BJ (cell line): ENCODE data around the gene PTPRU. TPM values are rescaled to one million over a fixed set of nuclear protein-coding genes. Genes with fewer than 3 reads are reported as not detected.

Experiments used
- CTCF ChIA-PET: fragments of 350-600 bp; formaldehyde crosslinking; extraction: SDS; loops from one replicate; lab custom pipeline; 2021; ENCODE audit warnings: antibody characterized with exemption, inconsistent platforms; lab: Yijun Ruan, JAX
- POLR2A ChIA-PET: fragments of 300-600 bp; sonication (Branson Sonifier 250); formaldehyde crosslinking; extraction: SDS; loops from one replicate; lab custom pipeline; 2021; ENCODE audit warnings: antibody characterized with exemption; lab: Charles Lee
- DNase-seq: peaks from one replicate; pipeline ENCODE4 v3.0.0-alpha.2; 2011; ENCODE audit warnings: low read depth
- H3K27me3 ChIP-seq: 2 replicates; pipeline ENCODE4 v1.6.0; 2011; ENCODE audit warnings: low read length; ENCODE audit not compliant: control insufficient read depth, insufficient read depth
- H3K36me3 ChIP-seq: 2 replicates; pipeline ENCODE4 v1.5.1; 2011; ENCODE audit warnings: low read length; ENCODE audit not compliant: control insufficient read depth, insufficient read depth
- H3K4me3 ChIP-seq: 2 replicates; pipeline ENCODE4 v1.5.1; 2011; ENCODE audit warnings: low read depth, mild to moderate bottlenecking, control low read depth, low read length
- CTCF ChIP-seq: IDR thresholded peaks from 2 replicates; pipeline ENCODE4 v1.5.1; 2011; ENCODE audit warnings: low read depth, mild to moderate bottlenecking, control low read depth, inconsistent platforms, low read length, moderate library complexity; ENCODE audit not compliant: insufficient read depth
- polyA plus RNA-seq: library from polyadenylated mRNA; depleted of rRNA; stranded (reverse); fragments of >200 nt; gene quantifications from 2 replicates; pipeline ENCODE4 v1.2.3, GENCODE V29; 2011

Gene PTPRU
- polyA plus RNA-seq, 1 experiment = 19.8 TPM

- H3K36me3 ChIP-seq = no peaks in the 10 kb centered on the region; the same call in 1 of the 2 replicates
- no peak overlapping the region for H3K4me3 ChIP-seq
- CTCF ChIA-PET = interaction anchor here (1.9 kb wide), 1 partner anchor 148 kb away, joined by 4 read pairs; no protein-coding TSS in a partner anchor
- no peak for DNase-seq
- POLR2A ChIA-PET = no interaction called here
- TF ChIP-seq CTCF = no peak
- no peaks in the 10 kb centered on the region for H3K27me3 ChIP-seq
These were observed 12.1 kb downstream of the PTPRU start for GRCh38 chr1:29248409-29248808.

DNA sequence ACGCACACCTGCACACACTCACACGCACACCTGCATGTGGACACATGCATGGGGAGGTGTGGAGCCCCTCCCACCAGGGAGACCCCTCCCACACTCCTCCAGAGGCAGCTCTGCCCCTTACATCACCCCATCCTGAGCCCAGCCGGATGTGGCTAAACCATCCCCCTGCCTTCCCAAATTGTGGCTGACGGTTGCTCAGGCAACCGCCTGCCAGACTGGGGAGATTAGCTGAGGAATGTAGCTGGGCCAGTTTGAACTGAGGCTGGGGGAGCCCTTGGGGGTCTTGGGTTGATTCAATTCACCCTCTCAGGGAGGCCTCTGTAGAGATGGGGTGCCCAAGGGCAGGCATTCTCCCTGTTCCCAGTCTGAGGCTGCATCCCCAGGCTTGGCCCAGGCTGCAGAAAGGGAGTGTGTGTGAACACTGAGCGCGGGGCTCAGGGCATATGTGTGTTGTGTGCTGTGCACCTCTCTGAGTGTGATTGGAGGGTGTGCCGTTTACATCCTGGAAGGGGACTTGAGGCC, 12.9 kb downstream of the PTPRU start:
- CTCF ChIA-PET = interaction anchor here (1.0 to 1.2 kb wide), 2 partner anchors 9 to 12 kb away, joined by 3 to 4 read pairs; no protein-coding TSS in a partner anchor
- no peak overlapping the region for H3K4me3 ChIP-seq
- no peak for DNase-seq
- no peak for TF ChIP-seq CTCF
- no peaks in the 10 kb centered on the region for H3K27me3 ChIP-seq
- POLR2A ChIA-PET = no interaction called here
- no peaks in the 10 kb centered on the region; the same call in 1 of the 2 replicates for H3K36me3 ChIP-seq

GRCh38 chr1:29249951-29250581, 13.7 kb downstream of the PTPRU start:
- no peak for TF ChIP-seq CTCF
- ChIA-PET CTCF (interaction anchor here (0.5 to 1.2 kb wide), 3 partner anchors 10 to 136 kb away, joined by 3 to 4 read pairs (median 3); no protein-coding TSS in a partner anchor), POLR2A (no interaction called here)
- no peak for DNase-seq
- Histone ChIP-seq H3K27me3 (no peaks in the 10 kb centered on the region), H3K4me3 (no peak overlapping the region), H3K36me3 (no peaks in the 10 kb centered on the region; the same call in 1 of the 2 replicates)

GRCh38 chr1:29251164-29252124, 15.1 kb downstream of the PTPRU start:
- DNase-seq = no peak
- Histone ChIP-seq H3K4me3 (no peak overlapping the region), H3K27me3 (no peaks in the 10 kb centered on the region), H3K36me3 (no peaks in the 10 kb centered on the region; the same call in 1 of the 2 replicates)
- CTCF ChIA-PET = interaction anchor here (0.6 kb wide), 2 partner anchors 1456 to 1512 kb away, joined by 3 read pairs; no protein-coding TSS in a partner anchor
- no peak for TF ChIP-seq CTCF
- POLR2A ChIA-PET = no interaction called here
